BLaER1 (cell line): Measurements from ENCODE around the gene EXOC2.

ENCODE experiments used
- H3K27ac ChIP-seq: shearing (Covaris generic); formaldehyde crosslinking; 2 replicates; pipeline ENCODE4 v1.8.1; 2022
- H3K27me3 ChIP-seq: shearing (Covaris generic); formaldehyde crosslinking; 2 replicates; pipeline ENCODE4 v1.8.1; 2022
- H3K36me3 ChIP-seq: shearing (Covaris generic); formaldehyde crosslinking; 2 replicates; pipeline ENCODE4 v1.8.1; 2022
- H3K4me1 ChIP-seq: shearing (Covaris generic); formaldehyde crosslinking; 2 replicates; pipeline ENCODE4 v1.8.1; 2022
- H3K4me2 ChIP-seq: shearing (Covaris generic); formaldehyde crosslinking; 2 replicates; pipeline ENCODE4 v1.8.1; 2022
- H3K4me3 ChIP-seq: shearing (Covaris generic); formaldehyde crosslinking; 2 replicates; pipeline ENCODE4 v1.8.1; 2022
- H3K9ac ChIP-seq: shearing (Covaris generic); formaldehyde crosslinking; 2 replicates; pipeline ENCODE4 v1.8.1; 2022
- H3K9me3 ChIP-seq: shearing (Covaris generic); formaldehyde crosslinking; 2 replicates; pipeline ENCODE4 v1.8.1; 2022
- H4K20me1 ChIP-seq: shearing (Covaris generic); formaldehyde crosslinking; 2 replicates; pipeline ENCODE4 v1.8.1; 2022
- Cebpa-rat ChIP-seq: shearing (Covaris generic); IDR thresholded peaks from 2 replicates; pipeline ENCODE4 v1.8.1; 2022

Gene EXOC2

GRCh38 chr6:603265-603664, 89.7 kb downstream of the EXOC2 start:
- Histone ChIP-seq H3K4me1 (no peaks in the 10 kb centered on the region), H3K27me3 (no peaks in the 10 kb centered on the region), H3K9me3 (no peaks in the 10 kb centered on the region), H3K4me3 (no peak overlapping the region), H3K9ac (no peak overlapping the region), H3K4me2 (no peak overlapping the region), H3K27ac (no peak overlapping the region), H3K36me3 (peaks cover 24% of the 10 kb centered on the region), H4K20me1 (no peaks in the 10 kb centered on the region)
- TF ChIP-seq Cebpa-rat, result no peak

GRCh38 chr6:599576-600448, 93.1 kb downstream of the EXOC2 start:
- Histone ChIP-seq H3K27me3 (no peaks in the 10 kb centered on the region), H3K4me2 (no peak overlapping the region), H3K36me3 (peaks cover 30% of the 10 kb centered on the region), H3K4me1 (no peaks in the 10 kb centered on the region), H3K27ac (no peak overlapping the region), H4K20me1 (no peaks in the 10 kb centered on the region), H3K9ac (no peak overlapping the region), H3K9me3 (no peaks in the 10 kb centered on the region), H3K4me3 (no peak overlapping the region)
- TF ChIP-seq Cebpa-rat, result no peak

- no peak overlapping the region for H3K4me3 ChIP-seq
- H3K9me3 ChIP-seq, result no peaks in the 10 kb centered on the region
- H3K36me3 ChIP-seq, result peaks cover 50% of the 10 kb centered on the region
- H3K27me3 ChIP-seq, result no peaks in the 10 kb centered on the region
- H4K20me1 ChIP-seq, result no peaks in the 10 kb centered on the region
- H3K9ac ChIP-seq, result no peak overlapping the region
- no peak overlapping the region for H3K27ac ChIP-seq
- H3K4me1 ChIP-seq, result no peaks in the 10 kb centered on the region
- no peak for TF ChIP-seq Cebpa-rat
- H3K4me2 ChIP-seq, result no peak overlapping the region
Observed at GRCh38 chr6:593907-594212, 99.1 kb downstream of the EXOC2 start.

GRCh38 chr6:593139-593906, 99.6 kb downstream of the EXOC2 start:
- Histone ChIP-seq H3K9ac (no peak overlapping the region), H3K27ac (no peak overlapping the region), H3K4me3 (no peak overlapping the region), H4K20me1 (no peaks in the 10 kb centered on the region), H3K4me2 (no peak overlapping the region), H3K36me3 (peaks cover 53% of the 10 kb centered on the region), H3K4me1 (no peaks in the 10 kb centered on the region), H3K9me3 (no peaks in the 10 kb centered on the region), H3K27me3 (no peaks in the 10 kb centered on the region)
- TF ChIP-seq Cebpa-rat, result no peak

GRCh38 chr6:589090-589489, 103.8 kb downstream of the EXOC2 start:
- Histone ChIP-seq H4K20me1 (0 out of 2 replicates have a peak, but pooled peaks cover 6% of the 10 kb centered on the region), H3K9me3 (no peaks in the 10 kb centered on the region), H3K4me1 (peaks cover 7% of the 10 kb centered on the region; the same call in 1 of the 2 replicates), H3K27ac (no peak overlapping the region), H3K9ac (no peak overlapping the region), H3K27me3 (no peaks in the 10 kb centered on the region), H3K36me3 (peaks cover 35% of the 10 kb centered on the region), H3K4me3 (no peak overlapping the region), H3K4me2 (no peak overlapping the region)
- TF ChIP-seq Cebpa-rat, result no peak

GRCh38 chr6:586553-586952, 106.4 kb downstream of the EXOC2 start:
- no peaks in the 10 kb centered on the region for H3K27me3 ChIP-seq
- no peak for TF ChIP-seq Cebpa-rat
- peaks cover 26% of the 10 kb centered on the region for H3K36me3 ChIP-seq
- no peak overlapping the region for H3K27ac ChIP-seq
- H3K9me3 ChIP-seq, result no peaks in the 10 kb centered on the region
- H4K20me1 ChIP-seq, result 0 out of 2 replicates have a peak, but pooled peaks cover 6% of the 10 kb centered on the region
- no peak overlapping the region for H3K4me2 ChIP-seq
- H3K4me3 ChIP-seq, result no peak overlapping the region
- H3K9ac ChIP-seq, result no peak overlapping the region
- peaks cover 7% of the 10 kb centered on the region; the same call in 1 of the 2 replicates for H3K4me1 ChIP-seq

- H3K27ac ChIP-seq, result no peak overlapping the region
- no peak overlapping the region for H3K4me2 ChIP-seq
- H3K36me3 ChIP-seq, result peaks cover 5% of the 10 kb centered on the region; the same call in 1 of the 2 replicates
- H3K9me3 ChIP-seq, result no peaks in the 10 kb centered on the region
- no peak overlapping the region for H3K4me3 ChIP-seq
- no peak overlapping the region for H3K9ac ChIP-seq
- TF ChIP-seq Cebpa-rat, result no peak
- H3K4me1 ChIP-seq, result peaks cover 7% of the 10 kb centered on the region; the same call in 1 of the 2 replicates
- H4K20me1 ChIP-seq, result 0 out of 2 replicates have a peak, but pooled peaks cover 6% of the 10 kb centered on the region
- H3K27me3 ChIP-seq, result no peaks in the 10 kb centered on the region
Observed at GRCh38 chr6:583635-584034, 109.3 kb downstream of the EXOC2 start.

- Histone ChIP-seq H3K9me3 (no peaks in the 10 kb centered on the region), H3K27ac (no peak overlapping the region), H3K36me3 (no peaks in the 10 kb centered on the region; the same call in 1 of the 2 replicates), H3K4me3 (no peak overlapping the region), H3K9ac (no peak overlapping the region), H4K20me1 (0 out of 2 replicates have a peak, but pooled peaks cover 6% of the 10 kb centered on the region), H3K27me3 (no peaks in the 10 kb centered on the region), H3K4me2 (no peak overlapping the region), H3K4me1 (peaks cover 7% of the 10 kb centered on the region; the same call in 1 of the 2 replicates)
- no peak for TF ChIP-seq Cebpa-rat
Observed at GRCh38 chr6:583116-583515, 109.8 kb downstream of the EXOC2 start.

GRCh38 chr6:582370-582769, 110.6 kb downstream of the EXOC2 start:
- peaks cover 7% of the 10 kb centered on the region; the same call in 1 of the 2 replicates for H3K4me1 ChIP-seq
- H3K36me3 ChIP-seq, result no peaks in the 10 kb centered on the region; the same call in 1 of the 2 replicates
- no peak overlapping the region for H3K27ac ChIP-seq

GRCh38 chr6:579339-579738, 113.6 kb downstream of the EXOC2 start:
- Histone ChIP-seq H4K20me1 (no peaks in the 10 kb centered on the region), H3K4me2 (no peak overlapping the region), H3K36me3 (0 out of 2 replicates have a peak, but pooled peaks cover under 1% of the 10 kb centered on the region), H3K4me3 (no peak overlapping the region), H3K9me3 (no peaks in the 10 kb centered on the region), H3K27me3 (no peaks in the 10 kb centered on the region), H3K9ac (no peak overlapping the region), H3K27ac (no peak overlapping the region), H3K4me1 (no peaks in the 10 kb centered on the region)
- no peak for TF ChIP-seq Cebpa-rat

More at GRCh38 chr6:582370-582769, 110.6 kb downstream of the EXOC2 start:
- H3K27me3 ChIP-seq, result no peaks in the 10 kb centered on the region
- H4K20me1 ChIP-seq, result 0 out of 2 replicates have a peak, but pooled peaks cover 6% of the 10 kb centered on the region
- no peak overlapping the region for H3K4me2 ChIP-seq
- no peak overlapping the region for H3K9ac ChIP-seq
- no peaks in the 10 kb centered on the region for H3K9me3 ChIP-seq
- H3K4me3 ChIP-seq, result no peak overlapping the region
- no peak for TF ChIP-seq Cebpa-rat
